ENCODE data around the gene PAQR4.

The PAQR4 gene

GRCh38 chr16:3012828-3013420 lies 43.8 kb downstream of the PAQR4 start, which contains the start of gene CLDN9:
Gene CLDN9 (plus strand): TSS chr16:3012923. CDS start chr16:3013363, 440 bp downstream.
- DNase-seq (ENCODE audit: low read depth), result no peak
- no peak for TF ChIP-seq CTCF (IDR thresholded peaks at IDR 0.05; ENCODE audit: low read length, missing control alignments)
- H3K4me3 ChIP-seq (replicated peaks; ENCODE audit: low read depth, low read length), result no peak within 1 kb of the TSS

DNA sequence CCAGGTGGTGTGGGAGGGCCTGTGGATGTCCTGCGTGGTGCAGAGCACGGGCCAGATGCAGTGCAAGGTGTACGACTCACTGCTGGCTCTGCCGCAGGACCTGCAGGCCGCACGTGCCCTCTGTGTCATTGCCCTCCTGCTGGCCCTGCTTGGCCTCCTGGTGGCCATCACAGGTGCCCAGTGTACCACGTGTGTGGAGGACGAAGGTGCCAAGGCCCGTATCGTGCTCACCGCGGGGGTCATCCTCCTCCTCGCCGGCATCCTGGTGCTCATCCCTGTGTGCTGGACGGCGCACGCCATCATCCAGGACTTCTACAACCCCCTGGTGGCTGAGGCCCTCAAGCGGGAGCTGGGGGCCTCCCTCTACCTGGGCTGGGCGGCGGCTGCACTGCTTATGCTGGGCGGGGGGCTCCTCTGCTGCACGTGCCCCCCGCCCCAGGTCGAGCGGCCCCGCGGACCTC lies 44.4 kb downstream of the PAQR4 start:
- DNase-seq (ENCODE audit: low read depth), result no peak
- no peak overlapping the region for H3K4me3 ChIP-seq (replicated peaks; ENCODE audit: low read depth, low read length)
- no peak for TF ChIP-seq CTCF (IDR thresholded peaks at IDR 0.05; ENCODE audit: low read length, missing control alignments)

- no peak for DNase-seq (ENCODE audit: low read depth)
- H3K4me3 ChIP-seq (replicated peaks; ENCODE audit: low read depth, low read length), result no peak overlapping the region
- TF ChIP-seq CTCF (IDR thresholded peaks at IDR 0.05; ENCODE audit: low read length, missing control alignments), result no peak
Observed at GRCh38 chr16:3013998-3014690, 45.0 kb downstream of the PAQR4 start.

DNA sequence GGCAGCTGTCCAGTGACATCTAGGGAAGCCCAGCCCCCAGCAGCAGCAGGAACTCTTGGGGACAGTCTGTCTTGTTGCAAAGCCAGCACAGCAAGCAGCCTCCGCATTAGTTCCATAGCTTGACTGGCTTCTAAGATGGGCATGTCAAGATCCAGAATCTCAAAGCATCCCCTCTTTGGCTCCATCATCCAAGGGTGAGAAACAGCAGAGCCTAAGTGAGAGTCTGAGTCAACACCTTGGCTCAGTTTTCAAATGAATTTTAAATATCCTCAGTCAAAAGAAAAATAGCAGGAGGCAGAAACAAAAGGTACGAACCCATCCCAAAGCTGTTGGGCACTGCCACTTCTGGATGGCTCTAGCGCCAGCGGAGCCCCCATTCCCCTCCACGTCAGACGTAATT lies 45.8 kb downstream of the PAQR4 start:
- no peak for TF ChIP-seq CTCF (IDR thresholded peaks at IDR 0.05; ENCODE audit: low read length, missing control alignments)
- no peak overlapping the region for H3K4me3 ChIP-seq (replicated peaks; ENCODE audit: low read depth, low read length)
- DNase-seq (ENCODE audit: low read depth), result no peak

- TF ChIP-seq CTCF (IDR thresholded peaks at IDR 0.05; ENCODE audit: low read length, missing control alignments), result no peak
- no peak overlapping the region for H3K4me3 ChIP-seq (replicated peaks; ENCODE audit: low read depth, low read length)
- DNase-seq (ENCODE audit: low read depth), result no peak
Observed at GRCh38 chr16:3015865-3016521, 46.8 kb downstream of the PAQR4 start.

DNA sequence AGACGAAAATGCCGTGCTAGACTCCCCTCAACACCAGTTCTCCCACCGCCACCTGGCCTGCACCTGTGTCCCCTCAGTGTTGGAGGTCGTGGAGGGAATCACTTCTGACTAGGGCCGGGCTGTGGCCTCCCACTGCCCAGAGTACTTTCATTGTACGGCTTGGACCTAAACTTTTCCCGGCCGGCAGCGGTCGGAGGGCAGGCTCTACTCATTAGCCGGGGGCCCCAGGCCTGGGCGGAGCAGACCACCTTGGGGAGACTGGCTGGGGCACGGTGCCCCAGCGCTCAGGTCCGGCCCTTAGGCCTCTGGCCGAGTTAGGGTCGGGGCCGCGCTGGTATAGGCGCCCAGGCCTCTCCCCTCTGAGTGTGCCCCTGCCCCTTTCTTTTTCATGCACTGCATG lies 48.2 kb downstream of the PAQR4 start:
- no peak for TF ChIP-seq CTCF (IDR thresholded peaks at IDR 0.05; ENCODE audit: low read length, missing control alignments)
- DNase-seq (ENCODE audit: low read depth), result no peak

More for the DNA sequence above, 48.2 kb downstream of the PAQR4 start:
- no peak overlapping the region for H3K4me3 ChIP-seq (replicated peaks; ENCODE audit: low read depth, low read length)
